Esophagus muscularis mucosa (tissue), 4 donors: ENCODE measurements around the gene TBC1D10A.

Experiments used
- CTCF ChIP-seq, 3 experiments: fragments of 200-600 bp in 2 of 3; fragments of 450-650 bp in 1 of 3; sonication (generic) in 2 of 3; IDR thresholded peaks; one replicate each; pipeline ENCODE4 v1.5.1; 2017 to 2019; ENCODE audit warnings: antibody characterized with exemption in 3 of 3, mild to moderate bottlenecking in 2 of 3, moderate library complexity in 1 of 3
- EP300 ChIP-seq: sonication (generic); formaldehyde crosslinking; IDR thresholded peaks from one replicate; pipeline ENCODE4 v1.6.1; 2017; ENCODE audit warnings: antibody characterized with exemption
- POLR2A ChIP-seq: fragments of 450-650 bp; IDR thresholded peaks from one replicate; pipeline ENCODE4 v1.6.1; 2017; ENCODE audit warnings: antibody characterized with exemption, moderate library complexity, mild to moderate bottlenecking, low read depth
- POLR2AphosphoS5 ChIP-seq, 2 donors: sonication (generic); formaldehyde crosslinking; IDR thresholded peaks; one replicate each; pipeline ENCODE4 v1.6.1; 2017; ENCODE audit warnings: antibody characterized with exemption in 2 of 2

DNA sequence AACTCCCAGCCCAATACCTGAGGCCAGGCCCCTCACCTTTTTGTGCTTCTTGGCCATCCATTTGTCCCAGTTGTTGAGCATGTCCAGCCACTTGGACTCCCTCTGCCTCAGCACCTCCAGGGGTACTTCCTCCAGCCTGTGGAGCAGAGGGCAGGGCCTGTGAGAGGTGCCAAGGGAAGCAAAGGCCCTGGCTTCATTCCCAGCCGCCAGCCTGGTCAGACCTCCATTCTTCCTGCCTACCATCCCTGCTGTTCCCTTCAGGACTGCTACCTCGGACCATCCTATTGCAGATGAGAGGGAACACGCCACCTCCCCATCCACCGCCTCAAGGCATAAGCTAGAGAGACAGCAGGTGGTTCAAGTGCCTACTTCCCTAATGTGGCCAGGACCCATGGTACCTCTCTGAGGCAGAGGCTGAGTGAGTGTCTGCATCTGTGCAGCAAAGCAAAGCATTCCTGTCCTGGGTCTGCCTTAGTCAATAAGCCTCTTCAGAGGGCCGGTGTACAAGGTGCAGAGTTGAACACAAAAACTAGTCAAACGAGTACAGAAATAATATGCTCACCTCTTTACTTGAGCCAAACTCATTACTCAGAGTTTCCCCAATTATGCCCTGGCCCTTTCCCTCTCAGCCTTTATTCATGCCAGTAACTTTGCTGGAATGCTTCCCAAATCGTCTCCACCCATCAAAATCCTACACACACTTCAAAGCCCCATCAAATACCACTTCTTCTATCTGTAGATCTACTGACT is 22.1 kb downstream of the TBC1D10A start:
- TF ChIP-seq POLR2AphosphoS5 (IDR thresholded peaks at IDR 0.05) (peak in 1 of 2 donors; percentile 6), CTCF (IDR thresholded peaks at IDR 0.05) (no peak), POLR2A (no peak), EP300 (no peak)
